GM10248 (cell line): Measurements from ENCODE around the gene HDAC2.
"Not testable (repeated sequence)": the region's sequence is repeated elsewhere in the genome, so short reads cannot be mapped to it uniquely, and the experiment has no call there.

ENCODE experiments used
- CTCF ChIA-PET: fragments of 300-600 bp; sonication (Branson Sonifier 250); formaldehyde crosslinking; extraction: SDS; loops from one replicate; lab custom pipeline; 2021; ENCODE audit warnings: antibody characterized with exemption; lab: Yijun Ruan, JAX
- POLR2A ChIA-PET: fragments of 350-650 bp; sonication (Branson Sonifier 250); formaldehyde crosslinking; extraction: SDS; loops from one replicate; lab custom pipeline; 2020; ENCODE audit warnings: antibody characterized with exemption; lab: Yijun Ruan, JAX
- DNase-seq: peaks from one replicate; pipeline ENCODE4 v3.0.0; 2012; ENCODE audit errors: extremely low spot score
- CTCF ChIP-seq: IDR thresholded peaks from 2 replicates; pipeline ENCODE4 v1.5.1; 2012; ENCODE audit warnings: mild to moderate bottlenecking, low read depth; ENCODE audit errors: extremely low read depth, missing control alignments, control extremely low read depth

Gene HDAC2

GRCh38 chr6:113924312-113924723, 46.6 kb downstream of the HDAC2 start:
- POLR2A ChIA-PET = no interaction called here
- TF ChIP-seq CTCF = no peak
- CTCF ChIA-PET = interaction anchor here (2.0 to 3.1 kb wide), 2 partner anchors 12 to 16 kb away, joined by 4 to 14 read pairs; no protein-coding TSS in a partner anchor
- DNase-seq = no peak

- TF ChIP-seq CTCF = no peak
- POLR2A ChIA-PET = no interaction called here
- no peak for DNase-seq
- CTCF ChIA-PET = interaction anchor here (1.7 to 3.1 kb wide), 3 partner anchors 13 to 1144 kb away, joined by 6 to 17 read pairs (median 14); no protein-coding TSS in a partner anchor
Observed at GRCh38 chr6:113923526-113923925, 47.4 kb downstream of the HDAC2 start.

- ChIA-PET POLR2A (no interaction called here), CTCF (interaction anchor here (0.8 to 3.1 kb wide), 8 partner anchors 9 to 1741 kb away, joined by 3 to 17 read pairs (median 3); no protein-coding TSS in a partner anchor)
- no peak for TF ChIP-seq CTCF
- no peak for DNase-seq
Observed at GRCh38 chr6:113921299-113921904, 49.5 kb downstream of the HDAC2 start.

- TF ChIP-seq CTCF = no peak
- no peak for DNase-seq
- POLR2A ChIA-PET = no interaction called here
- CTCF ChIA-PET = interaction anchor here (0.8 to 3.1 kb wide), 7 partner anchors 11 to 1740 kb away, joined by 3 to 17 read pairs (median 3); no protein-coding TSS in a partner anchor
Observed at GRCh38 chr6:113920663-113921267, 50.2 kb downstream of the HDAC2 start.

GRCh38 chr6:113910285-113910684, 60.7 kb downstream of the HDAC2 start:
- DNase-seq, POLR2A ChIA-PET: not testable (repeated sequence)
- CTCF ChIA-PET = interaction anchor here (1.2 to 4.4 kb wide), 15 partner anchors 10 to 1731 kb away, joined by 3 to 47 read pairs (median 6); no protein-coding TSS in a partner anchor

GRCh38 chr6:113909224-113909856, 61.6 kb downstream of the HDAC2 start:
- CTCF ChIA-PET = interaction anchor here (0.7 to 4.4 kb wide), 31 partner anchors 8 to 1730 kb away, joined by 3 to 47 read pairs (median 5); no protein-coding TSS in a partner anchor
- TF ChIP-seq CTCF = peak; percentile 33
- POLR2A ChIA-PET = no interaction called here
- peak; percentile 60 for DNase-seq
